CD4-positive, alpha-beta T cell treated with Interleukin-15 for 4 hours (primary cell): ENCODE measurements around the gene TGFBR3L.

ENCODE experiments used
- DNase-seq: peaks from one replicate; pipeline ENCODE4 v3.0.0-alpha.2; 2020; ENCODE audit warnings: low spot score

The TGFBR3L gene

GRCh38 chr19:7914598-7915045, at the start of gene TGFBR3L:
Gene TGFBR3L (plus strand): TSS chr19:7914830.
- DNase-seq = no peak

GRCh38 chr19:7865262-7865911, 49.2 kb upstream of the TGFBR3L start:
- no peak for DNase-seq

GRCh38 chr19:7866399-7867091, 48.1 kb upstream of the TGFBR3L start:
- DNase-seq = no peak

- no peak for DNase-seq
Observed at GRCh38 chr19:7867092-7867844, 47.4 kb upstream of the TGFBR3L start.

- peak; percentile 48 for DNase-seq
Observed at GRCh38 chr19:7868326-7868670, 46.3 kb upstream of the TGFBR3L start.

GRCh38 chr19:7868671-7869452, 45.8 kb upstream of the TGFBR3L start:
- peak; percentile 81 for DNase-seq

GRCh38 chr19:7869453-7869909, 45.1 kb upstream of the TGFBR3L start:
- DNase-seq = peak; percentile 75

- DNase-seq = peak; percentile 36
Observed at GRCh38 chr19:7869910-7870511, 44.6 kb upstream of the TGFBR3L start.

GRCh38 chr19:7870571-7871436, 43.8 kb upstream of the TGFBR3L start:
- peak; percentile 5 for DNase-seq

- DNase-seq = peak; percentile 64
Observed at GRCh38 chr19:7871437-7872305, 43.0 kb upstream of the TGFBR3L start.

- no peak for DNase-seq
Observed at GRCh38 chr19:7872306-7873204, 42.1 kb upstream of the TGFBR3L start.

GRCh38 chr19:7873304-7874075, 41.1 kb upstream of the TGFBR3L start:
- DNase-seq = no peak

GRCh38 chr19:7874076-7874896, 40.3 kb upstream of the TGFBR3L start, which contains the start of gene PRR36:
Gene PRR36 (minus strand): TSS chr19:7874390. CDS start chr19:7873689, 701 bp downstream.
- no peak for DNase-seq

- no peak for DNase-seq
Observed at GRCh38 chr19:7874897-7875273, 39.7 kb upstream of the TGFBR3L start.

GRCh38 chr19:7877249-7877836, 37.3 kb upstream of the TGFBR3L start:
- no peak for DNase-seq

- DNase-seq = no peak
Observed at GRCh38 chr19:7879111-7879807, 35.4 kb upstream of the TGFBR3L start.
